ENCODE data around the gene ILKAP. TPM values are rescaled to one million over a fixed set of nuclear protein-coding genes. Genes with fewer than 3 reads are reported as not detected.

Gene ILKAP
- polyA plus RNA-seq, 1 donor from 2014 or later: 78.5 TPM

DNA sequence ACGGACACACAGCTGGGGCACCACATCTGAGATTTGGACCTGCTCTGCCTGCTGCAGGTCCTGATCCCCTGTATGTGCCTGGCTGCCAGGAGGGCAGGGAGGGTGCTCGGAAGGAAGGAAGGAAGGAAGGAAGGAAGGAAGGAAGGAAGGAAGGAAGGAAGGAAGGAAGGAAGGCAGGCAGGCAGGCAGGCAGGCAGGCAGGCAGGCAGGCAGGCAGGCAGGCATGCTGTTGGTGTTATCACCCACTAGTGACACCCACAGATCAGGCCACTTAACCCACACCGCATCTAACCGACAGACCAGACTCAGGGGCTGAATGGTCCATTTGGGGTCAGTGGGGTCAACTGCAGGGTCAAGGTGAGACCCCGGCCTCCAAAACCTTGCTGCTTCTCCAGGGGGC, 59.2 kb downstream of the ILKAP start:
- Histone ChIP-seq H3F3A (ENCODE audit: insufficient read depth, low read length, poor library complexity, severe bottlenecking) (no peaks in the 10 kb centered on the region), H3K9me2 (ENCODE audit: insufficient read depth, low read length) (no peaks in the 10 kb centered on the region), H3K79me2 (replicated peaks; ENCODE audit: insufficient read depth, low read length) (no peaks in the 10 kb centered on the region), H2AFZ (ENCODE audit: low read depth, low read length) (no peak overlapping the region), H3K9me3 (ENCODE audit: low read length) (no peaks in the 10 kb centered on the region), H3K36me3 (ENCODE audit: insufficient read depth, low read length) (no peaks in the 10 kb centered on the region), H3K27me3 (ENCODE audit: insufficient read depth, low read depth, low read length) (no peaks in the 10 kb centered on the region), H4K20me1 (ENCODE audit: insufficient read depth) (no peaks in the 10 kb centered on the region), H3K4me3 (ENCODE audit: low read length) (no peak overlapping the region), H3K4me2 (ENCODE audit: low read length) (no peak overlapping the region), H3K27ac (ENCODE audit: low read length) (no peak overlapping the region), H3K9ac (ENCODE audit: low read length) (no peak overlapping the region)
- TF ChIP-seq SMC3 (conservative IDR thresholded peaks at IDR 0.05; ENCODE audit: poor library complexity) (no peak), EP300 (conservative IDR thresholded peaks at IDR 0.05; ENCODE audit: poor library complexity, severe bottlenecking) (no peak), EZH2 (IDR thresholded peaks at IDR 0.05; ENCODE audit: borderline replicate concordance, insufficient read depth, low read length, poor library complexity, severe bottlenecking) (no peak), TAF1 (IDR thresholded peaks at IDR 0.05; ENCODE audit: low read depth) (no peak), MXI1 (conservative IDR thresholded peaks at IDR 0.05; ENCODE audit: poor library complexity, severe bottlenecking) (no peak), POLR2AphosphoS5 (IDR thresholded peaks at IDR 0.05) (no peak), RAD21 (conservative IDR thresholded peaks at IDR 0.05) (no peak)
- TF ChIP-seq, protein P1, sequence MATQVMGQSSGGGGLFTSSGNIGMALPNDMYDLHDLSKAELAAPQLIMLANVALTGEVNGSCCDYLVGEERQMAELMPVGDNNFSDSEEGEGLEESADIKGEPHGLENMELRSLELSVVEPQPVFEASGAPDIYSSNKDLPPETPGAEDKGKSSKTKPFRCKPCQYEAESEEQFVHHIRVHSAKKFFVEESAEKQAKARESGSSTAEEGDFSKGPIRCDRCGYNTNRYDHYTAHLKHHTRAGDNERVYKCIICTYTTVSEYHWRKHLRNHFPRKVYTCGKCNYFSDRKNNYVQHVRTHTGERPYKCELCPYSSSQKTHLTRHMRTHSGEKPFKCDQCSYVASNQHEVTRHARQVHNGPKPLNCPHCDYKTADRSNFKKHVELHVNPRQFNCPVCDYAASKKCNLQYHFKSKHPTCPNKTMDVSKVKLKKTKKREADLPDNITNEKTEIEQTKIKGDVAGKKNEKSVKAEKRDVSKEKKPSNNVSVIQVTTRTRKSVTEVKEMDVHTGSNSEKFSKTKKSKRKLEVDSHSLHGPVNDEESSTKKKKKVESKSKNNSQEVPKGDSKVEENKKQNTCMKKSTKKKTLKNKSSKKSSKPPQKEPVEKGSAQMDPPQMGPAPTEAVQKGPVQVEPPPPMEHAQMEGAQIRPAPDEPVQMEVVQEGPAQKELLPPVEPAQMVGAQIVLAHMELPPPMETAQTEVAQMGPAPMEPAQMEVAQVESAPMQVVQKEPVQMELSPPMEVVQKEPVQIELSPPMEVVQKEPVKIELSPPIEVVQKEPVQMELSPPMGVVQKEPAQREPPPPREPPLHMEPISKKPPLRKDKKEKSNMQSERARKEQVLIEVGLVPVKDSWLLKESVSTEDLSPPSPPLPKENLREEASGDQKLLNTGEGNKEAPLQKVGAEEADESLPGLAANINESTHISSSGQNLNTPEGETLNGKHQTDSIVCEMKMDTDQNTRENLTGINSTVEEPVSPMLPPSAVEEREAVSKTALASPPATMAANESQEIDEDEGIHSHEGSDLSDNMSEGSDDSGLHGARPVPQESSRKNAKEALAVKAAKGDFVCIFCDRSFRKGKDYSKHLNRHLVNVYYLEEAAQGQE (IDR thresholded peaks at IDR 0.05; ENCODE audit: borderline replicate concordance): no peak
- TF ChIP-seq, protein P2, sequence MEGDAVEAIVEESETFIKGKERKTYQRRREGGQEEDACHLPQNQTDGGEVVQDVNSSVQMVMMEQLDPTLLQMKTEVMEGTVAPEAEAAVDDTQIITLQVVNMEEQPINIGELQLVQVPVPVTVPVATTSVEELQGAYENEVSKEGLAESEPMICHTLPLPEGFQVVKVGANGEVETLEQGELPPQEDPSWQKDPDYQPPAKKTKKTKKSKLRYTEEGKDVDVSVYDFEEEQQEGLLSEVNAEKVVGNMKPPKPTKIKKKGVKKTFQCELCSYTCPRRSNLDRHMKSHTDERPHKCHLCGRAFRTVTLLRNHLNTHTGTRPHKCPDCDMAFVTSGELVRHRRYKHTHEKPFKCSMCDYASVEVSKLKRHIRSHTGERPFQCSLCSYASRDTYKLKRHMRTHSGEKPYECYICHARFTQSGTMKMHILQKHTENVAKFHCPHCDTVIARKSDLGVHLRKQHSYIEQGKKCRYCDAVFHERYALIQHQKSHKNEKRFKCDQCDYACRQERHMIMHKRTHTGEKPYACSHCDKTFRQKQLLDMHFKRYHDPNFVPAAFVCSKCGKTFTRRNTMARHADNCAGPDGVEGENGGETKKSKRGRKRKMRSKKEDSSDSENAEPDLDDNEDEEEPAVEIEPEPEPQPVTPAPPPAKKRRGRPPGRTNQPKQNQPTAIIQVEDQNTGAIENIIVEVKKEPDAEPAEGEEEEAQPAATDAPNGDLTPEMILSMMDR (IDR thresholded peaks at IDR 0.05; ENCODE audit: poor library complexity, severe bottlenecking): no peak

DNA sequence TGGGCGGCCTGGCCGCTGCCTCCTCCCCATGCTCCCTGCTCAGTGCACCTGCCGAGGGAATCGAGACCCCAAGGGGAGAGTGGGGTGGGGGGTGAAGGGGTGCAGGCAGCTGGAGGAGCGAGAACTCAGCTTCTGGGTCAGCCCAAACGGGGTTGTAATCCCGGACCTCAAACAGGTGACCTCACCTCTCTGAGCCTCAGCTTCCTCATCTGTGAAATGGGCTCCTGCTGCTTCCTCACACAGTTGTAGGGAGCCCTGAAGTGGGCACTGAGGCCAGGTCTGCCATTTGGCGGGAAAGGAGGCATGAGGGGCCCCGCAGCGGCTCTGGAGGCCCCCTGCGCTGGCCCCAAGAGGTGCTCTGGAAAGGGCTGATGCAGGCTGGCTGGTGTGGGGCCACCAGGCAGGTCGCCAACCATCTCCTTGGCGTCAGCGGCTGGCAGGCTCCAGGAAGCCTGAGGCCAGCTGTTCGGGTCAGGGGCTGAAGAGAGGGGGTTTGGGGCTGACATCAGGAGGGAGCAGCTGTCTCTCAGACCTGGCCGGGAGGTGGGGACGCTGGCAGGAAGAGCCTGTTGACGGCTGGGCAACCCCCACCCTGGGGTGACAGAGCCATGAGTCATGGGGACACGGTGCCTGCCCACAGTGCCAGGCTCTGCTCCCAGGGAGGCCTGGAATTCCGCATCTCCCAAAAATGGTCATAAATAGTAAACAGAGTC, 60.1 kb downstream of the ILKAP start:
- Histone ChIP-seq H3K4me2 (ENCODE audit: low read length) (no peak overlapping the region), H3K27ac (ENCODE audit: low read length) (no peak overlapping the region), H3K27me3 (ENCODE audit: insufficient read depth, low read depth, low read length) (no peaks in the 10 kb centered on the region), H3K9me2 (ENCODE audit: insufficient read depth, low read length) (no peaks in the 10 kb centered on the region), H2AFZ (ENCODE audit: low read depth, low read length) (no peak overlapping the region), H3F3A (ENCODE audit: insufficient read depth, low read length, poor library complexity, severe bottlenecking) (no peaks in the 10 kb centered on the region), H3K36me3 (ENCODE audit: insufficient read depth, low read length) (no peaks in the 10 kb centered on the region), H3K79me2 (replicated peaks; ENCODE audit: insufficient read depth, low read length) (no peaks in the 10 kb centered on the region), H3K9me3 (ENCODE audit: low read length) (no peaks in the 10 kb centered on the region), H3K4me3 (ENCODE audit: low read length) (no peak overlapping the region), H3K9ac (ENCODE audit: low read length) (no peak overlapping the region), H4K20me1 (ENCODE audit: insufficient read depth) (no peaks in the 10 kb centered on the region)
- TF ChIP-seq, protein P1 (IDR thresholded peaks at IDR 0.05; ENCODE audit: borderline replicate concordance): no peak
- no peak for TF ChIP-seq EP300 (conservative IDR thresholded peaks at IDR 0.05; ENCODE audit: poor library complexity, severe bottlenecking)
- no peak for TF ChIP-seq RAD21 (conservative IDR thresholded peaks at IDR 0.05)
- TF ChIP-seq EZH2 (IDR thresholded peaks at IDR 0.05; ENCODE audit: borderline replicate concordance, insufficient read depth, low read length, poor library complexity, severe bottlenecking): no peak
- TF ChIP-seq TAF1 (IDR thresholded peaks at IDR 0.05; ENCODE audit: low read depth): no peak
- no peak for TF ChIP-seq SMC3 (conservative IDR thresholded peaks at IDR 0.05; ENCODE audit: poor library complexity)
- no peak for TF ChIP-seq POLR2AphosphoS5 (IDR thresholded peaks at IDR 0.05)
- TF ChIP-seq, protein P2 (IDR thresholded peaks at IDR 0.05; ENCODE audit: poor library complexity, severe bottlenecking): no peak
- no peak for TF ChIP-seq MXI1 (conservative IDR thresholded peaks at IDR 0.05; ENCODE audit: poor library complexity, severe bottlenecking)
